Fibroblast of lung (primary cell): ENCODE results near the gene TRPV4. TPM values are rescaled to one million over a fixed set of nuclear protein-coding genes. Genes with fewer than 3 reads are reported as not detected.

ENCODE experiments used
- DNase-seq, 2 donors: peaks; one replicate each; pipeline versions ENCODE4 v3.0.0 to v3.0.0-alpha.2; 2010; ENCODE audit warnings: low read depth in 2 of 2
- H2AFZ ChIP-seq: 2 replicates; pipeline ENCODE4 v1.5.1; 2012; ENCODE audit warnings: low read length, control low read depth, inconsistent platforms
- H3K27ac ChIP-seq: 2 replicates; pipeline ENCODE4 v1.5.1; 2011; ENCODE audit warnings: low read length, control low read depth; ENCODE audit not compliant: insufficient read depth
- H3K27me3 ChIP-seq: 2 replicates; pipeline ENCODE4 v1.5.1; 2011; ENCODE audit warnings: mild to moderate bottlenecking, low read length; ENCODE audit not compliant: control insufficient read depth, insufficient read depth
- H3K36me3 ChIP-seq: 2 replicates; pipeline ENCODE4 v1.5.1; 2011; ENCODE audit warnings: low read length; ENCODE audit not compliant: control insufficient read depth, insufficient read depth
- H3K4me1 ChIP-seq: 2 replicates; pipeline ENCODE4 v1.5.1; 2011; ENCODE audit warnings: low read length; ENCODE audit not compliant: control insufficient read depth, insufficient read depth; ENCODE audit errors: extremely low read depth
- H3K4me2 ChIP-seq: 2 replicates; pipeline ENCODE4 v1.5.1; 2011; ENCODE audit warnings: low read length, control low read depth; ENCODE audit not compliant: insufficient read depth; ENCODE audit errors: extremely low read depth
- H3K4me3 ChIP-seq, 4 experiments: fragments of 200-600 bp in 1 of 4; sonication (generic) in 1 of 4; replicated peaks in 1 of 4; 2 replicates each; pipeline ENCODE4 v1.5.1; 2011 to 2016; ENCODE audit warnings: low read length in 4 of 4, low read depth in 3 of 4, mild to moderate bottlenecking in 3 of 4, control low read depth in 2 of 4, inconsistent platforms in 1 of 4, mixed read lengths in 1 of 4; ENCODE audit not compliant: insufficient read depth in 1 of 4; ENCODE audit errors: control extremely low read depth in 1 of 4
- H3K79me2 ChIP-seq: 2 replicates; pipeline ENCODE4 v1.5.1; 2012; ENCODE audit warnings: mild to moderate bottlenecking, low read length, inconsistent platforms; ENCODE audit not compliant: control insufficient read depth, insufficient read depth
- H3K9ac ChIP-seq: 2 replicates; pipeline ENCODE4 v1.5.1; 2011; ENCODE audit warnings: mild to moderate bottlenecking, low read length, control low read depth; ENCODE audit not compliant: insufficient read depth
- H3K9me3 ChIP-seq: 2 replicates; pipeline ENCODE4 v1.5.1; 2012; ENCODE audit warnings: low read depth, low read length; ENCODE audit not compliant: control insufficient read depth, insufficient read depth
- H4K20me1 ChIP-seq: 2 replicates; pipeline ENCODE4 v1.5.1; 2011; ENCODE audit warnings: low read length; ENCODE audit not compliant: control insufficient read depth, insufficient read depth; ENCODE audit errors: extremely low read depth
- CTCF ChIP-seq, 2 donors: IDR thresholded peaks in 1 of 2; conservative IDR thresholded peaks in 1 of 2; 1 replicate in 1 of 2; 2 replicates in 1 of 2; pipeline ENCODE4 v1.5.1; 2011 to 2012; ENCODE audit warnings: low read length in 2 of 2, control low read depth in 1 of 2, inconsistent platforms in 1 of 2, low read depth in 1 of 2, mild to moderate bottlenecking in 1 of 2
- EZH2 ChIP-seq: IDR thresholded peaks from 2 replicates; pipeline ENCODE4 v1.5.1; 2012; ENCODE audit warnings: low read length, control low read depth, mild to moderate bottlenecking; ENCODE audit errors: missing control alignments
- polyA plus RNA-seq, 2 donors: library from polyadenylated mRNA; depleted of rRNA in 1 of 2; stranded (reverse) in 1 of 2; unstranded in 1 of 2; fragments of >200 nt; gene quantifications; 2 replicates each; pipeline ENCODE4 v1.2.1, GENCODE V29; 2011 to 2012; ENCODE audit warnings: missing spikeins in 1 of 2
- total RNA-seq: library from RNA; depleted of rRNA; stranded (reverse); fragments of >200 nt; gene quantifications from 2 replicates; pipeline ENCODE4 v1.2.1, GENCODE V29; 2014

The TRPV4 gene
- total and polyA plus RNA-seq, 2 donors (not counting 1 experiment from before 2014, with no cell fraction given) = 0.66 to 0.83 TPM

- Histone ChIP-seq H3K27me3 (no peaks in the 10 kb centered on the region), H3K36me3 (no peaks in the 10 kb centered on the region), H2AFZ (no peak overlapping the region), H3K79me2 (no peaks in the 10 kb centered on the region), H3K9ac (no peak overlapping the region), H3K4me3 (no peak overlapping the region), H3K4me1 (no peaks in the 10 kb centered on the region), H4K20me1 (no peaks in the 10 kb centered on the region), H3K4me2 (no peak overlapping the region), H3K27ac (no peak overlapping the region), H3K9me3 (no peaks in the 10 kb centered on the region)
- no peak for TF ChIP-seq EZH2
- DNase-seq = no peak
Observed at GRCh38 chr12:109760930-109761921, 72.0 kb downstream of the TRPV4 start.

- TF ChIP-seq EZH2 (no peak), CTCF (conservative IDR thresholded peaks at IDR 0.05 in 1 of 2, IDR thresholded peaks at IDR 0.05 in 1 of 2; ENCODE audit: low read depth in 1 of 2, low read length in 2 of 2) (no peak)
- H3K79me2 ChIP-seq = no peaks in the 10 kb centered on the region
- H3K4me1 ChIP-seq = no peaks in the 10 kb centered on the region
- H3K9me3 ChIP-seq = no peaks in the 10 kb centered on the region
- H3K27me3 ChIP-seq = no peaks in the 10 kb centered on the region
- no peaks in the 10 kb centered on the region for H4K20me1 ChIP-seq
- H2AFZ ChIP-seq = no peak overlapping the region
- no peak overlapping the region for H3K4me2 ChIP-seq
- no peak overlapping the region for H3K27ac ChIP-seq
- no peak overlapping the region for H3K9ac ChIP-seq
- no peaks in the 10 kb centered on the region for H3K36me3 ChIP-seq
- H3K4me3 ChIP-seq = no peak overlapping the region
- DNase-seq = no peak
Observed at GRCh38 chr12:109760031-109760929, 72.9 kb downstream of the TRPV4 start.

GRCh38 chr12:109759595-109759994 lies 73.6 kb downstream of the TRPV4 start:
- Histone ChIP-seq H3K79me2 (no peaks in the 10 kb centered on the region), H3K27me3 (no peaks in the 10 kb centered on the region), H3K27ac (no peak overlapping the region), H4K20me1 (no peaks in the 10 kb centered on the region), H3K9ac (no peak overlapping the region), H2AFZ (no peak overlapping the region), H3K4me1 (no peaks in the 10 kb centered on the region), H3K36me3 (no peaks in the 10 kb centered on the region), H3K9me3 (no peaks in the 10 kb centered on the region), H3K4me3 (no peak overlapping the region), H3K4me2 (no peak overlapping the region)
- no peak for TF ChIP-seq EZH2
- TF ChIP-seq CTCF (conservative IDR thresholded peaks at IDR 0.05 in 1 of 2, IDR thresholded peaks at IDR 0.05 in 1 of 2; ENCODE audit: low read depth in 1 of 2, low read length in 2 of 2) = no peak
- no peak for DNase-seq
